H9 (cell line): ENCODE data around the gene CNGB1. TPM values are rescaled to one million over a fixed set of nuclear protein-coding genes. Genes with fewer than 3 reads are reported as not detected.

ENCODE experiments used
- DNase-seq: peaks from one replicate; pipeline ENCODE4 v3.0.0-alpha.2; 2017
- H2AFZ ChIP-seq: one replicate; pipeline ENCODE4 v1.6.1; 2013; ENCODE audit warnings: mild to moderate bottlenecking, low read length, control low read depth, moderate library complexity
- H2AK5ac ChIP-seq: 2 replicates; pipeline ENCODE4 v1.6.1; 2013; ENCODE audit warnings: low read length, control low read depth, mixed read lengths; ENCODE audit not compliant: insufficient read length
- H2BK120ac ChIP-seq: one replicate; pipeline ENCODE4 v1.6.1; 2013; ENCODE audit warnings: low read depth, mild to moderate bottlenecking, low read length, control low read depth, inconsistent platforms; ENCODE audit not compliant: poor library complexity, severe bottlenecking
- H2BK12ac ChIP-seq: 2 replicates; pipeline ENCODE4 v1.6.1; 2013; ENCODE audit warnings: low read length, control low read depth, mixed read lengths, low read depth; ENCODE audit not compliant: insufficient read length
- H2BK15ac ChIP-seq: 2 replicates; pipeline ENCODE4 v1.6.1; 2013; ENCODE audit warnings: low read depth, low read length, control low read depth
- H2BK20ac ChIP-seq: one replicate; pipeline ENCODE4 v1.6.1; 2013; ENCODE audit warnings: low read depth, mild to moderate bottlenecking, low read length, control low read depth, inconsistent platforms; ENCODE audit not compliant: poor library complexity, severe bottlenecking
- H2BK5ac ChIP-seq: 2 replicates; pipeline ENCODE4 v1.6.1; 2013; ENCODE audit warnings: low read length, control low read depth, mixed read lengths; ENCODE audit not compliant: insufficient read length
- H3K14ac ChIP-seq: 2 replicates; pipeline ENCODE4 v1.6.1; 2013; ENCODE audit warnings: low read length, control low read depth; ENCODE audit not compliant: insufficient read depth
- H3K18ac ChIP-seq: 2 replicates; pipeline ENCODE4 v1.6.1; 2013; ENCODE audit warnings: low read depth, mild to moderate bottlenecking, mixed read lengths, low read length, control low read depth; ENCODE audit not compliant: insufficient read length
- H3K23ac ChIP-seq: 2 replicates; pipeline ENCODE4 v1.6.1; 2013; ENCODE audit warnings: low read length, control low read depth, mixed read lengths, low read depth; ENCODE audit not compliant: insufficient read length
- H3K23me2 ChIP-seq: 2 replicates; pipeline ENCODE4 v1.6.1; 2013; ENCODE audit warnings: low read depth, mild to moderate bottlenecking, mixed read lengths, low read length, control low read depth; ENCODE audit not compliant: insufficient read length, poor library complexity, severe bottlenecking
- H3K27ac ChIP-seq: 2 replicates; pipeline ENCODE4 v1.5.1; 2013; ENCODE audit warnings: low read length, control low read depth, mixed read lengths, low read depth; ENCODE audit not compliant: insufficient read length
- H3K27me3 ChIP-seq: 2 replicates; pipeline ENCODE4 v1.6.1; 2013; ENCODE audit warnings: low read length, control low read depth, inconsistent platforms; ENCODE audit not compliant: insufficient read depth
- H3K4ac ChIP-seq: 2 replicates; pipeline ENCODE4 v1.6.1; 2013; ENCODE audit warnings: low read depth, mild to moderate bottlenecking, control low read depth, inconsistent platforms, low read length, moderate library complexity
- H3K4me1 ChIP-seq: 2 replicates; pipeline ENCODE4 v1.6.1; 2013; ENCODE audit warnings: low read length, control low read depth, inconsistent platforms; ENCODE audit not compliant: insufficient read depth
- H3K4me2 ChIP-seq: 2 replicates; pipeline ENCODE4 v1.6.1; 2013; ENCODE audit warnings: low read length, control low read depth, mixed read lengths; ENCODE audit not compliant: insufficient read length, insufficient read depth
- H3K56ac ChIP-seq: 2 replicates; pipeline ENCODE4 v1.6.1; 2013; ENCODE audit warnings: low read depth, mild to moderate bottlenecking, mixed read lengths, low read length, control low read depth; ENCODE audit not compliant: insufficient read length
- H3K79me1 ChIP-seq: 2 replicates; pipeline ENCODE4 v1.6.1; 2013; ENCODE audit warnings: low read depth, mild to moderate bottlenecking, moderate library complexity, low read length, control low read depth, inconsistent platforms; ENCODE audit not compliant: insufficient read depth, poor library complexity, severe bottlenecking
- H3K79me2 ChIP-seq: 2 replicates; pipeline ENCODE4 v1.6.1; 2013; ENCODE audit warnings: low read length, control low read depth, inconsistent platforms; ENCODE audit not compliant: insufficient read depth
- H3K9ac ChIP-seq: 2 replicates; pipeline ENCODE4 v1.6.1; 2013; ENCODE audit warnings: low read length, control low read depth, mixed read lengths; ENCODE audit not compliant: insufficient read length; ENCODE audit errors: extremely low read depth
- H3K9me3 ChIP-seq: one replicate; pipeline ENCODE4 v1.6.1; 2013; ENCODE audit warnings: low read depth, low read length, inconsistent platforms; ENCODE audit not compliant: control insufficient read depth
- H3T11ph ChIP-seq: one replicate; pipeline ENCODE4 v1.6.1; 2013; ENCODE audit warnings: mild to moderate bottlenecking, low read length, control low read depth, inconsistent platforms
- H4K20me1 ChIP-seq: one replicate; pipeline ENCODE4 v1.6.1; 2013; ENCODE audit not compliant: control insufficient read depth, insufficient read length, insufficient read depth
- H4K5ac ChIP-seq: 2 replicates; pipeline ENCODE4 v1.6.1; 2013; ENCODE audit warnings: low read depth, mild to moderate bottlenecking, mixed read lengths, low read length, control low read depth; ENCODE audit not compliant: insufficient read length
- H4K8ac ChIP-seq: replicated peaks from 2 replicates; pipeline ENCODE4 v1.6.1; 2013; ENCODE audit warnings: low read length, control low read depth, mixed read lengths, low read depth; ENCODE audit not compliant: insufficient read length
- H4K91ac ChIP-seq: 2 replicates; pipeline ENCODE4 v1.6.1; 2013; ENCODE audit warnings: low read depth, mild to moderate bottlenecking, moderate library complexity, mixed read lengths, low read length, control low read depth; ENCODE audit not compliant: insufficient read length
- H3K27ac Mint-ChIP-seq, 3 experiments: 2 replicates in 2 of 3; 3 replicates in 1 of 3; pipeline ENCODE4 v1.8.0; 2020 to 2021; ENCODE audit warnings: mixed read lengths in 3 of 3, mild to moderate bottlenecking in 1 of 3, moderate library complexity in 1 of 3
- H3K27me3 Mint-ChIP-seq: 2 replicates; pipeline ENCODE4 v1.8.0; 2021; ENCODE audit warnings: low read depth, mild to moderate bottlenecking, moderate library complexity, mixed read lengths
- H3K36me3 Mint-ChIP-seq, 3 experiments: 2 replicates in 2 of 3; 3 replicates in 1 of 3; pipeline ENCODE4 v1.8.0; 2020 to 2021; ENCODE audit warnings: low read depth in 3 of 3, mixed read lengths in 3 of 3; ENCODE audit not compliant: insufficient read depth in 1 of 3
- H3K4me1 Mint-ChIP-seq, 2 experiments: 2 replicates each; pipeline ENCODE4 v1.8.0; 2020; ENCODE audit warnings: mixed read lengths in 2 of 2
- H3K4me3 Mint-ChIP-seq, 2 experiments: 2 replicates in 1 of 2; 3 replicates in 1 of 2; pipeline ENCODE4 v1.8.0; 2020 to 2021; ENCODE audit warnings: mild to moderate bottlenecking in 2 of 2, mixed read lengths in 2 of 2, moderate library complexity in 1 of 2
- H3K9me3 Mint-ChIP-seq, 2 experiments: 2 replicates in 1 of 2; 3 replicates in 1 of 2; pipeline ENCODE4 v1.8.0; 2020; ENCODE audit warnings: mild to moderate bottlenecking in 2 of 2, mixed read lengths in 2 of 2, moderate library complexity in 1 of 2
- WGBS: extraction: QIAGEN DNeasy Blood & Tissue Kit; methylation state at CpG from one replicate; pipeline ENCODE4 v1.1.7; 2013; ENCODE audit warnings: missing lambda C conversion rate, low lambda C conversion rate, mixed read lengths; ENCODE audit not compliant: insufficient read length; ENCODE audit errors: extremely low coverage; 5-methylcytosine and 5-hydroxymethylcytosine counted together
- total RNA-seq: library from RNA; stranded (reverse); gene quantifications from 2 replicates; pipeline ENCODE4 v1.2.1, GENCODE V29; 2021
- TF ChIP-seq, protein P1 (sequence below): fragments of 200-600 bp; sonication (generic); conservative IDR thresholded peaks from 3 replicates; pipeline ENCODE4 v1.8.0; 2021; ENCODE audit warnings: antibody characterized with exemption, mild to moderate bottlenecking

CNGB1 gene
- total RNA-seq, 1 experiment from 2014 or later, result not detected

GRCh38 chr16:57906382-57907316, 64.3 kb downstream of the CNGB1 start:
- Histone ChIP-seq H3K27me3 (no peaks in the 10 kb centered on the region), H3K4me1 (no peaks in the 10 kb centered on the region), H4K5ac (no peak overlapping the region), H4K20me1 (no peaks in the 10 kb centered on the region), H2BK120ac (no peak overlapping the region), H4K91ac (no peak overlapping the region), H3K4ac (no peak overlapping the region), H3K18ac (no peak overlapping the region), H3K9ac (no peak overlapping the region), H3K4me2 (no peak overlapping the region), H2BK12ac (no peak overlapping the region), H3K27ac (no peak overlapping the region), H3K79me1 (no peaks in the 10 kb centered on the region), H2BK5ac (no peak overlapping the region), H3K79me2 (no peaks in the 10 kb centered on the region), H2AK5ac (no peak overlapping the region), H3T11ph (no peak overlapping the region), H3K9me3 (no peaks in the 10 kb centered on the region), H2BK20ac (no peak overlapping the region), H4K8ac (no peak overlapping the region), H2AFZ (no peak overlapping the region), H3K14ac (no peak overlapping the region; the same call in 1 of the 2 replicates), H2BK15ac (no peak overlapping the region), H3K23ac (no peak overlapping the region), H3K56ac (no peak overlapping the region), H3K23me2 (no peaks in the 10 kb centered on the region)
- Mint-ChIP-seq H3K27ac (no peak overlapping the region; a peak in 1 of 7 replicates), H3K4me3 (no peak overlapping the region; a peak in 1 of 5 replicates), H3K4me1 (peaks cover 8 to 18% of the 10 kb centered on the region in 2 experiments), H3K9me3 (no peaks in the 10 kb centered on the region), H3K27me3 (peaks cover 6% of the 10 kb centered on the region), H3K36me3 (no peaks in the 10 kb centered on the region)
- peak; percentile 66 for DNase-seq
- TF ChIP-seq, protein P1, sequence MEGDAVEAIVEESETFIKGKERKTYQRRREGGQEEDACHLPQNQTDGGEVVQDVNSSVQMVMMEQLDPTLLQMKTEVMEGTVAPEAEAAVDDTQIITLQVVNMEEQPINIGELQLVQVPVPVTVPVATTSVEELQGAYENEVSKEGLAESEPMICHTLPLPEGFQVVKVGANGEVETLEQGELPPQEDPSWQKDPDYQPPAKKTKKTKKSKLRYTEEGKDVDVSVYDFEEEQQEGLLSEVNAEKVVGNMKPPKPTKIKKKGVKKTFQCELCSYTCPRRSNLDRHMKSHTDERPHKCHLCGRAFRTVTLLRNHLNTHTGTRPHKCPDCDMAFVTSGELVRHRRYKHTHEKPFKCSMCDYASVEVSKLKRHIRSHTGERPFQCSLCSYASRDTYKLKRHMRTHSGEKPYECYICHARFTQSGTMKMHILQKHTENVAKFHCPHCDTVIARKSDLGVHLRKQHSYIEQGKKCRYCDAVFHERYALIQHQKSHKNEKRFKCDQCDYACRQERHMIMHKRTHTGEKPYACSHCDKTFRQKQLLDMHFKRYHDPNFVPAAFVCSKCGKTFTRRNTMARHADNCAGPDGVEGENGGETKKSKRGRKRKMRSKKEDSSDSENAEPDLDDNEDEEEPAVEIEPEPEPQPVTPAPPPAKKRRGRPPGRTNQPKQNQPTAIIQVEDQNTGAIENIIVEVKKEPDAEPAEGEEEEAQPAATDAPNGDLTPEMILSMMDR, result peak; percentile 70
- no CpG with 5 or more reads among the region's 28 CpGs for WGBS
